Bronchial epithelial cell (primary cell): ENCODE data around the gene CEP20. TPM values are rescaled to one million over a fixed set of nuclear protein-coding genes. Genes with fewer than 3 reads are reported as not detected.

Experiments used
- DNase-seq: peaks from one replicate; pipeline ENCODE4 v3.0.0-alpha.2; 2010; ENCODE audit warnings: low read depth
- FAIRE-seq: peaks from 2 replicates; lab custom pipeline; 2011; peaks lifted over from hg19 to GRCh38; lab: Jason Lieb, UNC
- H3K27me3 ChIP-seq: 2 replicates; pipeline ENCODE4 v1.5.1; 2011; ENCODE audit warnings: low read length; ENCODE audit not compliant: control insufficient read depth, insufficient read depth
- H3K36me3 ChIP-seq: 2 replicates; pipeline ENCODE4 v1.5.1; 2011; ENCODE audit warnings: low read length; ENCODE audit not compliant: control insufficient read depth, insufficient read depth
- H3K4me3 ChIP-seq: 2 replicates; pipeline ENCODE4 v1.5.1; 2011; ENCODE audit warnings: mild to moderate bottlenecking, low read depth, low read length, control low read depth
- CTCF ChIP-seq: IDR thresholded peaks from 2 replicates; pipeline ENCODE4 v1.5.1; 2011; ENCODE audit warnings: mild to moderate bottlenecking, moderate library complexity, low read length, control low read depth, inconsistent platforms; ENCODE audit not compliant: insufficient read depth, severe bottlenecking
- total RNA-seq: library from RNA; depleted of rRNA; stranded (reverse); fragments of >200 nt; gene quantifications from 2 replicates; pipeline ENCODE4 v1.2.1, GENCODE V29; 2014

The CEP20 gene
- total RNA-seq, 1 donor from 2014 or later = 46.6 TPM

GRCh38 chr16:15816228-15816627, 72.2 kb downstream of the CEP20 start:
- FAIRE-seq (no peak), DNase-seq (no peak)
- Histone ChIP-seq H3K36me3 (no peaks in the 10 kb centered on the region), H3K4me3 (no peak overlapping the region), H3K27me3 (peaks cover 3% of the 10 kb centered on the region)
- TF ChIP-seq CTCF = no peak

Other genes with a start within 250 kb of the CEP20 start
- gene MARF1, start 245.4 kb downstream of the CEP20 start, total RNA-seq = 12.9 and 17.4 TPM in 2 replicates
- gene NDE1, start 238.4 kb downstream of the CEP20 start, total RNA-seq = 64.9 and 74.2 TPM in 2 replicates
- under 0.01 TPM in 1 of 2 replicates, not detected in the other for gene MYH11, start 31.6 kb downstream of the CEP20 start, total RNA-seq
- gene ABCC1, start 61.0 kb upstream of the CEP20 start, total RNA-seq = 31.3 and 69.1 TPM in 2 replicates